GM12878 (cell line): ENCODE data around the gene ANKRD55. TPM values are rescaled to one million over a fixed set of nuclear protein-coding genes. Genes with fewer than 3 reads are reported as not detected.

ENCODE experiments used
- ATF7 ChIP-seq: fragments of 450-650 bp; IDR thresholded peaks from 2 replicates; pipeline ENCODE4 v1.6.1; 2016; ENCODE audit warnings: low read depth, mild to moderate bottlenecking
- BMI1 ChIP-seq: fragments of 450-650 bp; IDR thresholded peaks from 2 replicates; pipeline ENCODE4 v1.6.1; 2016; ENCODE audit warnings: mild to moderate bottlenecking, moderate library complexity, borderline replicate concordance
- CBFB ChIP-seq: IDR thresholded peaks from 2 replicates; pipeline ENCODE4 v1.6.1; 2016; ENCODE audit warnings: antibody characterized with exemption, low read depth
- CEBPB ChIP-seq, 2 experiments: fragments of 150-350 bp in 1 of 2; IDR thresholded peaks; 2 replicates each; pipeline ENCODE4 v1.6.1; 2012 to 2014; ENCODE audit warnings: low read depth in 2 of 2, low read length in 2 of 2, borderline replicate concordance in 1 of 2, inconsistent platforms in 1 of 2
- CREB1 ChIP-seq: IDR thresholded peaks from 2 replicates; pipeline ENCODE4 v1.6.1; 2012; ENCODE audit warnings: low read depth, mild to moderate bottlenecking, inconsistent platforms
- HDAC2 ChIP-seq: fragments of 200-600 bp; sonication (generic); IDR thresholded peaks from 2 replicates; pipeline ENCODE4 v1.6.1; 2017
- IKZF2 ChIP-seq, 2 experiments: fragments of 450-650 bp; IDR thresholded peaks; 2 replicates each; pipeline ENCODE4 v1.6.1; 2017; ENCODE audit warnings: mild to moderate bottlenecking in 2 of 2, moderate library complexity in 2 of 2
- KLF5 ChIP-seq: fragments of 450-650 bp; IDR thresholded peaks from 2 replicates; pipeline ENCODE4 v1.6.1; 2014; ENCODE audit warnings: mild to moderate bottlenecking; ENCODE audit not compliant: partially characterized antibody
- MEF2B ChIP-seq: fragments of 450-650 bp; IDR thresholded peaks from 2 replicates; pipeline ENCODE4 v1.6.1; 2018; ENCODE audit warnings: mild to moderate bottlenecking, moderate library complexity; ENCODE audit not compliant: partially characterized antibody, poor library complexity, severe bottlenecking
- MTA3 ChIP-seq: IDR thresholded peaks from 2 replicates; pipeline ENCODE4 v1.6.1; 2012; ENCODE audit warnings: low read length, inconsistent platforms, borderline replicate concordance
- NFIC ChIP-seq: IDR thresholded peaks from 2 replicates; pipeline ENCODE4 v1.6.1; 2012; ENCODE audit warnings: low read depth, mild to moderate bottlenecking, inconsistent platforms, low read length, moderate library complexity
- NFYB ChIP-seq: IDR thresholded peaks from 2 replicates; pipeline ENCODE4 v1.6.1; 2011; ENCODE audit warnings: low read depth, mild to moderate bottlenecking, low read length, improper control_type of control experiment, moderate library complexity; ENCODE audit not compliant: insufficient read depth
- NR2C2 ChIP-seq: IDR thresholded peaks from 2 replicates; pipeline ENCODE4 v1.6.1; 2011; ENCODE audit warnings: borderline replicate concordance, low read depth; ENCODE audit not compliant: control insufficient read depth, insufficient read length
- PAX5 ChIP-seq: IDR thresholded peaks from 2 replicates; pipeline ENCODE4 v1.6.1; 2011; ENCODE audit warnings: low read depth, low read length, borderline replicate concordance
- PAX8 ChIP-seq: fragments of 450-650 bp; IDR thresholded peaks from 2 replicates; pipeline ENCODE4 v1.6.1; 2017; ENCODE audit warnings: mild to moderate bottlenecking, moderate library complexity
- POLR2AphosphoS5 ChIP-seq: IDR thresholded peaks from 2 replicates; pipeline ENCODE4 v1.6.1; 2011; ENCODE audit warnings: mild to moderate bottlenecking, low read length, inconsistent platforms
- RELA ChIP-seq: fragments of 450-650 bp; IDR thresholded peaks from 2 replicates; pipeline ENCODE4 v1.8.0; 2014; ENCODE audit warnings: borderline replicate concordance; ENCODE audit not compliant: partially characterized antibody
- RUNX3 ChIP-seq: IDR thresholded peaks from 2 replicates; pipeline ENCODE4 v1.6.1; 2012; ENCODE audit warnings: low read length, inconsistent platforms
- SMARCA5 ChIP-seq: fragments of 450-650 bp; IDR thresholded peaks from 2 replicates; pipeline ENCODE4 v1.6.1; 2017; ENCODE audit warnings: mild to moderate bottlenecking
- SREBF1 ChIP-seq: IDR thresholded peaks from 2 replicates; pipeline ENCODE4 v1.6.1; 2012; ENCODE audit warnings: mild to moderate bottlenecking, low read length
- STAT1 ChIP-seq: fragments of 450-650 bp; conservative IDR thresholded peaks from 2 replicates; pipeline ENCODE4 v1.6.1; 2014; ENCODE audit warnings: antibody characterized with exemption, mild to moderate bottlenecking
- SUZ12 ChIP-seq: fragments of 200-600 bp; sonication (generic); IDR thresholded peaks from one replicate; pipeline ENCODE4 v1.6.1; 2018; ENCODE audit warnings: antibody characterized with exemption, mild to moderate bottlenecking; ENCODE audit not compliant: unreplicated experiment
- TAF1 ChIP-seq: IDR thresholded peaks from 2 replicates; pipeline ENCODE4 v1.6.1; 2011; ENCODE audit warnings: mild to moderate bottlenecking, low read depth, low read length, borderline replicate concordance
- TCF12 ChIP-seq: IDR thresholded peaks from 2 replicates; pipeline ENCODE4 v1.6.1; 2011; ENCODE audit warnings: low read depth, mild to moderate bottlenecking, low read length
- TCF7 ChIP-seq: IDR thresholded peaks from 2 replicates; pipeline ENCODE4 v1.6.1; 2014; ENCODE audit warnings: antibody characterized with exemption, borderline replicate concordance
- YBX1 ChIP-seq: fragments of 450-650 bp; IDR thresholded peaks from 2 replicates; pipeline ENCODE4 v1.6.1; 2016; ENCODE audit warnings: antibody characterized with exemption
- ZNF24 ChIP-seq: fragments of 450-650 bp; IDR thresholded peaks from 2 replicates; pipeline ENCODE4 v1.6.1; 2017; ENCODE audit warnings: antibody characterized with exemption, mild to moderate bottlenecking
- ZNF384 ChIP-seq: IDR thresholded peaks from 2 replicates; pipeline ENCODE4 v1.6.1; 2012; ENCODE audit warnings: low read depth, mild to moderate bottlenecking, low read length, improper control_type of control experiment, borderline replicate concordance
- ZNF622 ChIP-seq: fragments of 450-650 bp; IDR thresholded peaks from 2 replicates; pipeline ENCODE4 v1.6.1; 2017; ENCODE audit warnings: mild to moderate bottlenecking, inconsistent platforms
- ZZZ3 ChIP-seq: IDR thresholded peaks from 2 replicates; pipeline ENCODE4 v1.6.1; 2011; ENCODE audit warnings: low read depth; ENCODE audit not compliant: control insufficient read depth, insufficient read length
- polyA plus RNA-seq, 11 experiments: library from polyadenylated mRNA; depleted of rRNA in 4 of 11; unstranded in 6 of 11; stranded (reverse) in 5 of 11; fragments of >200 nt; fragmentation: Nextera tagmentation in 4 of 11; fragmentation: Illumina TruSeq in 1 of 11; extraction: Ambion mirVana in 4 of 11; extraction: Trizol in 1 of 11; gene quantifications; 1 replicate in 1 of 11; 2 replicates in 10 of 11; pipeline versions ENCODE4 v1.2.1 to v1.2.3, GENCODE V29; 2011 to 2016; ENCODE audit warnings: inconsistent platforms in 2 of 11, missing spikeins in 2 of 11, low read depth in 1 of 11
- total RNA-seq, 4 experiments: library from RNA; depleted of rRNA in 3 of 4; stranded (reverse); fragments of >200 nt in 3 of 4; fragmentation: Illumina TruSeq in 1 of 4; extraction: Trizol in 1 of 4; gene quantifications; 2 replicates each; pipeline versions ENCODE4 v1.2.1 to v1.2.3, GENCODE V29; 2013 to 2021
- TF ChIP-seq, protein P1 (sequence below): IDR thresholded peaks from 2 replicates; pipeline ENCODE4 v1.6.1; 2011; ENCODE audit warnings: borderline replicate concordance, low read depth, mild to moderate bottlenecking, moderate library complexity, mixed read lengths, low read length; ENCODE audit not compliant: insufficient read depth; ENCODE audit errors: extremely low read length
- TF ChIP-seq, protein P2 (sequence below): IDR thresholded peaks from 2 replicates; pipeline ENCODE4 v1.6.1; 2012; ENCODE audit warnings: low read depth, low read length, improper control_type of control experiment
- TF ChIP-seq, protein P3 (sequence below): IDR thresholded peaks from 2 replicates; pipeline ENCODE4 v1.6.1; 2011; ENCODE audit warnings: mild to moderate bottlenecking, low read depth, low read length, moderate library complexity; ENCODE audit not compliant: insufficient replicate concordance

The ANKRD55 gene
- total and polyA plus RNA-seq, 10 of the 15 experiments (the other 5 are each of a cell fraction or from before 2014, with no cell fraction given), result 0.04 TPM; not detected in 9

DNA sequence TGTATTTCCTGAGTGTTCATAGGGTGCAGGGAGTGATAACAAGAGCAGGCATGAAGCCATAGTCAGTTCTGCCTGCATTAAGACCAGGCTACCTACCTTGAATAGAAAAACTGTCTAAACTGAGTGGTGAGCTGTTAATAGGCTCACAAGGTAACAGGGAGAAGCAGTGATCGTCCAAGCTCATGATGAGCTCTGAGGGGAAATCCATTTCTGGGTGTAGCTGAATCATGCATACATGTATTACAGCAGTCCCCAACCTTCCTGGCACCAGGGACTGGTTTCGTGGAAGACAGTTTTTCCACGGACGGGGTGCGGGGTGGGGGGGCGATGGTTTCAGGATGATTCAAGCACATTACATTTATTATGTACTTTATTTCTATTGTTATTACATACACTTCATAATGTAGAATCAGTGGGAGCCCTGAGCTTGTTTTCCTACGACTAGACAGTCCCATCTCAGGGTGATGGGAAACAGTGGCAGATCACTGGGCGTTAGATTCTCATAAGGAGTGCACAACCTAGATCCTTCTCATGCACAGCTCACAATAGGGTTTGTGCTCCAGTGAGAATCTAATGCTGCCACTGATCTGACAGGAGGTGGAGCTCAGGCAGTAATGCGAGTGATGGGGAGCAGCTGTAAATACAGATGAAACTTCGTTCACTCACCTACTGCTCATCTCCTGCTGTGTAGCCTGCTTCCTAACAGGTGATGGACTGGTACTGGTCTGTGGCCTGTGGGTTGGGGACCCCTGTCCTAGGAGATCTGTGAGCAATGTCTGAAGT lies 138.4 kb downstream of the ANKRD55 start (continued):
- TF ChIP-seq, protein P1, sequence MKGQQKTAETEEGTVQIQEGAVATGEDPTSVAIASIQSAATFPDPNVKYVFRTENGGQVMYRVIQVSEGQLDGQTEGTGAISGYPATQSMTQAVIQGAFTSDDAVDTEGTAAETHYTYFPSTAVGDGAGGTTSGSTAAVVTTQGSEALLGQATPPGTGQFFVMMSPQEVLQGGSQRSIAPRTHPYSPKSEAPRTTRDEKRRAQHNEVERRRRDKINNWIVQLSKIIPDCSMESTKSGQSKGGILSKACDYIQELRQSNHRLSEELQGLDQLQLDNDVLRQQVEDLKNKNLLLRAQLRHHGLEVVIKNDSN, result no peak
- TF ChIP-seq TCF12 (peak; percentile 64; the same call in 1 of the 2 replicates), SUZ12 (no peak), SREBF1 (no peak), STAT1 (no peak), ZNF384 (no peak), KLF5 (no peak), SMARCA5 (0 out of 2 replicates have a peak, but pooled peaks have one; percentile 59), ZNF24 (peak; percentile 34), RELA (no peak), MEF2B (peak; percentile 90), PAX8 (no peak), TCF7 (no peak), TAF1 (no peak), YBX1 (no peak), ATF7 (peak; percentile 27; the same call in 1 of the 2 replicates), ZZZ3 (no peak), PAX5 (no peak), IKZF2 (IDR thresholded peaks at IDR 0.05) (0 out of 4 replicates have a peak, but pooled peaks of 1 of the 2 experiments have one; percentile 42), BMI1 (no peak), NR2C2 (no peak), HDAC2 (no peak), NFYB (no peak), CBFB (no peak), POLR2AphosphoS5 (peak; percentile 41; the same call in 1 of the 2 replicates), ZNF622 (no peak), NFIC (no peak), MTA3 (no peak), CEBPB (IDR thresholded peaks at IDR 0.05; ENCODE audit: borderline replicate concordance in 1 of 2, low read depth in 2 of 2, low read length in 2 of 2) (no peak), RUNX3 (no peak), CREB1 (no peak)
- TF ChIP-seq, protein P2, sequence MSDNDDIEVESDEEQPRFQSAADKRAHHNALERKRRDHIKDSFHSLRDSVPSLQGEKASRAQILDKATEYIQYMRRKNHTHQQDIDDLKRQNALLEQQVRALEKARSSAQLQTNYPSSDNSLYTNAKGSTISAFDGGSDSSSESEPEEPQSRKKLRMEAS, result no peak
- TF ChIP-seq, protein P3, sequence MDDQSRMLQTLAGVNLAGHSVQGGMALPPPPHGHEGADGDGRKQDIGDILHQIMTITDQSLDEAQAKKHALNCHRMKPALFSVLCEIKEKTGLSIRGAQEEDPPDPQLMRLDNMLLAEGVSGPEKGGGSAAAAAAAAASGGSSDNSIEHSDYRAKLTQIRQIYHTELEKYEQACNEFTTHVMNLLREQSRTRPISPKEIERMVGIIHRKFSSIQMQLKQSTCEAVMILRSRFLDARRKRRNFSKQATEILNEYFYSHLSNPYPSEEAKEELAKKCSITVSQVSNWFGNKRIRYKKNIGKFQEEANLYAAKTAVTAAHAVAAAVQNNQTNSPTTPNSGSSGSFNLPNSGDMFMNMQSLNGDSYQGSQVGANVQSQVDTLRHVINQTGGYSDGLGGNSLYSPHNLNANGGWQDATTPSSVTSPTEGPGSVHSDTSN, result no peak
